GM10266 (cell line): ENCODE results near the gene PAPOLG.

Experiments
- DNase-seq: peaks from one replicate; pipeline ENCODE4 v3.0.0; 2012; ENCODE audit errors: extremely low spot score
- CTCF ChIP-seq: IDR thresholded peaks from 2 replicates; pipeline ENCODE4 v1.5.1; 2012; ENCODE audit warnings: mild to moderate bottlenecking, low read depth; ENCODE audit not compliant: control insufficient read depth, insufficient read depth; ENCODE audit errors: missing control alignments

Gene PAPOLG

GRCh38 chr2:60775048-60775639, 19.1 kb downstream of the PAPOLG start:
- no peak for DNase-seq
- no peak for TF ChIP-seq CTCF

- DNase-seq = no peak
- no peak for TF ChIP-seq CTCF
Observed at GRCh38 chr2:60778352-60778751, 22.3 kb downstream of the PAPOLG start.

- DNase-seq = no peak
- TF ChIP-seq CTCF = no peak
Observed at GRCh38 chr2:60779426-60779825, 23.4 kb downstream of the PAPOLG start.

- DNase-seq = no peak
- TF ChIP-seq CTCF = no peak
Observed at GRCh38 chr2:60780721-60781120, 24.7 kb downstream of the PAPOLG start.

GRCh38 chr2:60793169-60793568, 37.1 kb downstream of the PAPOLG start:
- no peak for TF ChIP-seq CTCF
- no peak for DNase-seq

- peak; percentile 56 for TF ChIP-seq CTCF
- DNase-seq = peak; percentile 45
Observed at GRCh38 chr2:60794271-60794863, 38.3 kb downstream of the PAPOLG start.

- TF ChIP-seq CTCF = no peak
- peak; percentile 41 for DNase-seq
Observed at GRCh38 chr2:60796573-60797509, 40.8 kb downstream of the PAPOLG start.
